SH-SY5Y (cell line): ENCODE measurements around the gene AIF1L.

Experiments
- GATA2 ChIP-seq: IDR thresholded peaks from 2 replicates; pipeline ENCODE4 v1.6.1; 2011; ENCODE audit warnings: mild to moderate bottlenecking, low read depth, low read length
- GATA3 ChIP-seq: IDR thresholded peaks from 2 replicates; pipeline ENCODE4 v1.6.1; 2011; ENCODE audit warnings: low read depth, mild to moderate bottlenecking, low read length, moderate library complexity

DNA sequence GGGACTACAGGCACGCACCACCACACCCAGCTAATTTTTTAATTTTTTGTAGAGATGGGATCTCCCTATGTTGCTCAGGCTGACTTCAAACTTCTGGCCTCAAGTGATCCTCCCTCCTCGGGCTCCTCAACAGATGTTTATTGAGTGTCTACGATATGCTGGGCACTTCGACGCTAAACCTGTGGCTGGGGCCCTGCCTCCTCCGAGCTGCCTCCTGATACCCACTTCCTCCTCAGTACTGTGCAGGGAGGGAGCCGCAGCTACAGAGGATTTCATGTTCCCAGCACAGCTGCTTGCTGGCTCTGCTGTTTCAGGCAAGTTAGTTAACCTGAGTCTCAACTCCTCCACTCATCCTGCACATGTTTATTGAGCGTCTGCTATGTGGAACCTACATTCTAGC is 9.6 kb downstream of the AIF1L start:
- no peak for TF ChIP-seq GATA3
- TF ChIP-seq GATA2 = no peak
